HepG2 (cell line): Measurements from ENCODE around the gene SLCO2B1. TPM values are rescaled to one million over a fixed set of nuclear protein-coding genes. Genes with fewer than 3 reads are reported as not detected.

Source experiments
- ARHGAP35 ChIP-seq: sonication (generic); formaldehyde crosslinking; IDR thresholded peaks from 2 replicates; pipeline ENCODE4 v1.9.0; 2022; ENCODE audit warnings: mild to moderate bottlenecking, inconsistent platforms, moderate library complexity, missing genetic modification reagents, borderline replicate concordance
- CBX1 ChIP-seq: IDR thresholded peaks from one replicate; pipeline ENCODE4 v1.6.1; 2016; ENCODE audit warnings: antibody characterized with exemption, low read depth
- CCDC6 ChIP-seq: sonication (generic); formaldehyde crosslinking; IDR thresholded peaks from 2 replicates; pipeline ENCODE4 v1.8.1; 2022; ENCODE audit warnings: mild to moderate bottlenecking, missing genetic modification reagents, moderate library complexity
- FOXA1 ChIP-seq, 2 experiments: fragments of 450-650 bp in 1 of 2; sonication (generic) in 1 of 2; formaldehyde crosslinking in 1 of 2; IDR thresholded peaks; 2 replicates each; pipeline versions ENCODE4 v1.4.0 to v1.6.1; 2016 to 2020; ENCODE audit warnings: missing genetic modification reagents in 1 of 2
- GZF1 ChIP-seq: sonication (generic); formaldehyde crosslinking; IDR thresholded peaks from 2 replicates; pipeline ENCODE4 v1.5.1; 2020; ENCODE audit warnings: mild to moderate bottlenecking, missing genetic modification reagents
- IKZF4 ChIP-seq: sonication (generic); formaldehyde crosslinking; IDR thresholded peaks from 2 replicates; pipeline ENCODE4 v1.5.1; 2020; ENCODE audit warnings: borderline replicate concordance, mild to moderate bottlenecking, low read depth, missing genetic modification reagents; ENCODE audit errors: not compliant biosample characterization
- KLF15 ChIP-seq: sonication (generic); formaldehyde crosslinking; IDR thresholded peaks from 2 replicates; pipeline ENCODE4 v1.8.1; 2023; ENCODE audit warnings: borderline replicate concordance, mild to moderate bottlenecking, inconsistent platforms, missing genetic modification reagents, mixed read lengths
- MZF1 ChIP-seq: sonication (generic); formaldehyde crosslinking; IDR thresholded peaks from 2 replicates; pipeline ENCODE4 v1.8.1; 2023; ENCODE audit warnings: mild to moderate bottlenecking, missing genetic modification reagents, borderline replicate concordance
- NFATC3 ChIP-seq: sonication (generic); formaldehyde crosslinking; IDR thresholded peaks from 2 replicates; pipeline ENCODE4 v1.5.1; 2020; ENCODE audit warnings: mild to moderate bottlenecking, missing genetic modification reagents
- NFE2L2 ChIP-seq: fragments of 150-350 bp; IDR thresholded peaks from 2 replicates; pipeline ENCODE4 v1.6.1; 2014; ENCODE audit warnings: low read length
- RELA ChIP-seq: sonication (generic); formaldehyde crosslinking; IDR thresholded peaks from 2 replicates; pipeline ENCODE4 v1.4.0; 2020; ENCODE audit warnings: missing genetic modification reagents
- SATB2 ChIP-seq: sonication (generic); formaldehyde crosslinking; IDR thresholded peaks from 2 replicates; pipeline ENCODE4 v1.5.0; 2020; ENCODE audit warnings: missing genetic modification reagents
- ZFP36L2 ChIP-seq: sonication (generic); formaldehyde crosslinking; IDR thresholded peaks from 2 replicates; pipeline ENCODE4 v1.4.0; 2020; ENCODE audit warnings: missing genetic modification reagents
- ZFP82 ChIP-seq: sonication (generic); formaldehyde crosslinking; IDR thresholded peaks from 2 replicates; pipeline ENCODE4 v1.5.1; 2020; ENCODE audit warnings: mild to moderate bottlenecking, missing genetic modification reagents, borderline replicate concordance
- ZKSCAN5 ChIP-seq: sonication (generic); formaldehyde crosslinking; IDR thresholded peaks from 2 replicates; pipeline ENCODE4 v1.5.1; 2020; ENCODE audit warnings: mild to moderate bottlenecking, missing genetic modification reagents
- ZNF10 ChIP-seq: sonication (generic); formaldehyde crosslinking; IDR thresholded peaks from 2 replicates; pipeline ENCODE4 v1.4.0; 2020; ENCODE audit warnings: mild to moderate bottlenecking, low read depth, missing genetic modification reagents, borderline replicate concordance
- ZNF101 ChIP-seq: sonication (generic); formaldehyde crosslinking; IDR thresholded peaks from 2 replicates; pipeline ENCODE4 v1.4.0; 2020; ENCODE audit warnings: mild to moderate bottlenecking, low read depth, missing genetic modification reagents, borderline replicate concordance
- ZNF24 ChIP-seq: fragments of 450-650 bp; IDR thresholded peaks from 2 replicates; pipeline ENCODE4 v1.6.1; 2017; ENCODE audit warnings: antibody characterized with exemption, mild to moderate bottlenecking
- ZNF530 ChIP-seq: sonication (generic); formaldehyde crosslinking; IDR thresholded peaks from 2 replicates; pipeline ENCODE4 v1.5.0; 2020; ENCODE audit warnings: low read depth, mild to moderate bottlenecking, missing genetic modification reagents
- ZNF550 ChIP-seq: sonication (generic); formaldehyde crosslinking; IDR thresholded peaks from 2 replicates; pipeline ENCODE4 v1.4.0; 2020; ENCODE audit warnings: mild to moderate bottlenecking, missing genetic modification reagents, borderline replicate concordance
- ZNF672 ChIP-seq: sonication (generic); formaldehyde crosslinking; IDR thresholded peaks from 2 replicates; pipeline ENCODE4 v1.8.1; 2022; ENCODE audit warnings: missing genetic modification reagents
- polyA plus RNA-seq, 8 experiments: library from polyadenylated mRNA; depleted of rRNA in 3 of 8; stranded (reverse) in 7 of 8; unstranded in 1 of 8; fragments of >200 nt; fragmentation: Illumina TruSeq in 4 of 8; extraction: Trizol in 4 of 8; gene quantifications; 2 replicates each; pipeline versions ENCODE4 v1.2.1 to v1.2.3, GENCODE V29; 2011 to 2016; ENCODE audit warnings: low read depth in 4 of 8, missing spikeins in 1 of 8, mixed read lengths in 1 of 8; ENCODE audit not compliant: insufficient read depth in 1 of 8
- total RNA-seq, 5 experiments: library from RNA; depleted of rRNA; stranded (reverse); fragments of >200 nt; fragmentation: Illumina TruSeq; extraction: Trizol; gene quantifications; 2 replicates each; pipeline ENCODE4 v1.2.3, GENCODE V29; 2016; ENCODE audit warnings: low read depth in 1 of 5
- TF ChIP-seq, protein P1 (sequence below): sonication (generic); formaldehyde crosslinking; conservative IDR thresholded peaks from 2 replicates; pipeline ENCODE4 v1.8.0; 2022; ENCODE audit warnings: mild to moderate bottlenecking, moderate library complexity, missing genetic modification reagents
- TF ChIP-seq, protein P2 (sequence below): sonication (generic); formaldehyde crosslinking; conservative IDR thresholded peaks from 2 replicates; pipeline ENCODE4 v1.8.1; 2023; ENCODE audit warnings: missing genetic modification reagents
- TF ChIP-seq, protein P3 (sequence below): IDR thresholded peaks from 2 replicates; pipeline ENCODE4 v1.6.1; 2016; ENCODE audit warnings: low read depth, borderline replicate concordance
- TF ChIP-seq, protein P4 (sequence below): sonication (generic); formaldehyde crosslinking; IDR thresholded peaks from 2 replicates; pipeline ENCODE4 v1.4.0; 2020; ENCODE audit warnings: missing genetic modification reagents

SLCO2B1 gene
- total and polyA plus RNA-seq, 2 of the 13 experiments (the other 11 are each of a cell fraction or from before 2014, with no cell fraction given), result 15.3 to 19.8 TPM

DNA sequence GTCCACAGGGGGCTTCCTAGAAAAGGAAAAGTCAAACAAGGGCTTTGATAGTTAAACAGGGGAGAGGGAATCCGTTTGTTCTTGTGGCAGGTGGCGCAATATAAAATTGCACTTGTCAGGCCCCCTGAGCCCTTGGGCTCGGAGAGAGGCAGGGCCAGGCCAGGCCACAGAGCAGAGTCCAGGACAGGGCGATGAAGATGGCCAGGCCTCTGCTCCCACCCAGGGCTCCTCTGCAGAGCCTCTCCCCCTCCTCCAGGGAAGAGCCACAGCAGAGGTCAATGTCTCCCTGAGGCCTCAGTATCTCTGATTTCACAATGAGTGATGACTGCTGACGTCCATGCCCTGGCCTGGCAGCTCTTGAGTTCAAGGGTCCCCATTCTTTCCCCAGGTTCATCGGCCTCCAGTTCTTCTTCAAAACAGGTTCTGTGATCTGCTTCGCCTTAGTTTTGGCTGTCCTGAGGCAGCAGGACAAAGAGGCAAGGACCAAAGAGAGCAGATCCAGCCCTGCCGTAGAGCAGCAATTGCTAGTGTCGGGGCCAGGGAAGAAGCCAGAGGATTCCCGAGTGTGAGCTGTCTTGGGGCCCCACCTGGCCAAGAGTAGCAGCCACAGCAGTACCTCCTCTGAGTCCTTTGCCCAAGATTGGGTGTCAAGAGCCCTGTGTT is 53.2 kb downstream of the SLCO2B1 start (continued):
- TF ChIP-seq, protein P1, sequence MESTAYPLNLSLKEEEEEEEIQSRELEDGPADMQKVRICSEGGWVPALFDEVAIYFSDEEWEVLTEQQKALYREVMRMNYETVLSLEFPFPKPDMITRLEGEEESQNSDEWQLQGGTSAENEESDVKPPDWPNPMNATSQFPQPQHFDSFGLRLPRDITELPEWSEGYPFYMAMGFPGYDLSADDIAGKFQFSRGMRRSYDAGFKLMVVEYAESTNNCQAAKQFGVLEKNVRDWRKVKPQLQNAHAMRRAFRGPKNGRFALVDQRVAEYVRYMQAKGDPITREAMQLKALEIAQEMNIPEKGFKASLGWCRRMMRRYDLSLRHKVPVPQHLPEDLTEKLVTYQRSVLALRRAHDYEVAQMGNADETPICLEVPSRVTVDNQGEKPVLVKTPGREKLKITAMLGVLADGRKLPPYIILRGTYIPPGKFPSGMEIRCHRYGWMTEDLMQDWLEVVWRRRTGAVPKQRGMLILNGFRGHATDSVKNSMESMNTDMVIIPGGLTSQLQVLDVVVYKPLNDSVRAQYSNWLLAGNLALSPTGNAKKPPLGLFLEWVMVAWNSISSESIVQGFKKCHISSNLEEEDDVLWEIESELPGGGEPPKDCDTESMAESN (CRISPR knock-in tag), result peak; percentile 97
- TF ChIP-seq CCDC6 (CRISPR knock-in tag) (peak; percentile 37), IKZF4 (CRISPR knock-in tag) (no peak), ZFP36L2 (CRISPR knock-in tag) (no peak), ZKSCAN5 (CRISPR knock-in tag) (no peak), ZNF672 (no peak), ARHGAP35 (CRISPR knock-in tag) (no peak), RELA (CRISPR knock-in tag) (no peak), ZNF24 (no peak), FOXA1 (IDR thresholded peaks at IDR 0.05) (no peak), FOXA1 (CRISPR knock-in tag; IDR thresholded peaks at IDR 0.05) (peak; percentile 7; the same call in 1 of the 2 replicates), MZF1 (no peak), ZNF101 (CRISPR knock-in tag) (no peak), GZF1 (CRISPR knock-in tag) (no peak), ZFP82 (CRISPR knock-in tag) (no peak), NFATC3 (CRISPR knock-in tag) (no peak), ZNF10 (CRISPR knock-in tag) (no peak), ZNF550 (CRISPR knock-in tag) (no peak), SATB2 (CRISPR knock-in tag) (no peak), NFE2L2 (no peak), CBX1 (no peak), KLF15 (CRISPR knock-in tag) (no peak), ZNF530 (CRISPR knock-in tag) (no peak)
- TF ChIP-seq, protein P2, sequence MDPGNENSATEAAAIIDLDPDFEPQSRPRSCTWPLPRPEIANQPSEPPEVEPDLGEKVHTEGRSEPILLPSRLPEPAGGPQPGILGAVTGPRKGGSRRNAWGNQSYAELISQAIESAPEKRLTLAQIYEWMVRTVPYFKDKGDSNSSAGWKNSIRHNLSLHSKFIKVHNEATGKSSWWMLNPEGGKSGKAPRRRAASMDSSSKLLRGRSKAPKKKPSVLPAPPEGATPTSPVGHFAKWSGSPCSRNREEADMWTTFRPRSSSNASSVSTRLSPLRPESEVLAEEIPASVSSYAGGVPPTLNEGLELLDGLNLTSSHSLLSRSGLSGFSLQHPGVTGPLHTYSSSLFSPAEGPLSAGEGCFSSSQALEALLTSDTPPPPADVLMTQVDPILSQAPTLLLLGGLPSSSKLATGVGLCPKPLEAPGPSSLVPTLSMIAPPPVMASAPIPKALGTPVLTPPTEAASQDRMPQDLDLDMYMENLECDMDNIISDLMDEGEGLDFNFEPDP (CRISPR knock-in tag), result no peak
- TF ChIP-seq, protein P3, sequence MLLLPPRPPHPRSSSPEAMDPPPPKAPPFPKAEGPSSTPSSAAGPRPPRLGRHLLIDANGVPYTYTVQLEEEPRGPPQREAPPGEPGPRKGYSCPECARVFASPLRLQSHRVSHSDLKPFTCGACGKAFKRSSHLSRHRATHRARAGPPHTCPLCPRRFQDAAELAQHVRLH (CRISPR knock-in tag), result no peak
- TF ChIP-seq, protein P4, sequence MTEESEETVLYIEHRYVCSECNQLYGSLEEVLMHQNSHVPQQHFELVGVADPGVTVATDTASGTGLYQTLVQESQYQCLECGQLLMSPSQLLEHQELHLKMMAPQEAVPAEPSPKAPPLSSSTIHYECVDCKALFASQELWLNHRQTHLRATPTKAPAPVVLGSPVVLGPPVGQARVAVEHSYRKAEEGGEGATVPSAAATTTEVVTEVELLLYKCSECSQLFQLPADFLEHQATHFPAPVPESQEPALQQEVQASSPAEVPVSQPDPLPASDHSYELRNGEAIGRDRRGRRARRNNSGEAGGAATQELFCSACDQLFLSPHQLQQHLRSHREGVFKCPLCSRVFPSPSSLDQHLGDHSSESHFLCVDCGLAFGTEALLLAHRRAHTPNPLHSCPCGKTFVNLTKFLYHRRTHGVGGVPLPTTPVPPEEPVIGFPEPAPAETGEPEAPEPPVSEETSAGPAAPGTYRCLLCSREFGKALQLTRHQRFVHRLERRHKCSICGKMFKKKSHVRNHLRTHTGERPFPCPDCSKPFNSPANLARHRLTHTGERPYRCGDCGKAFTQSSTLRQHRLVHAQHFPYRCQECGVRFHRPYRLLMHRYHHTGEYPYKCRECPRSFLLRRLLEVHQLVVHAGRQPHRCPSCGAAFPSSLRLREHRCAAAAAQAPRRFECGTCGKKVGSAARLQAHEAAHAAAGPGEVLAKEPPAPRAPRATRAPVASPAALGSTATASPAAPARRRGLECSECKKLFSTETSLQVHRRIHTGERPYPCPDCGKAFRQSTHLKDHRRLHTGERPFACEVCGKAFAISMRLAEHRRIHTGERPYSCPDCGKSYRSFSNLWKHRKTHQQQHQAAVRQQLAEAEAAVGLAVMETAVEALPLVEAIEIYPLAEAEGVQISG (CRISPR knock-in tag), result peak; percentile 55
